Activated T-cell treated with anti-CD3 and anti-CD28 coated beads, Interleukin-2, amount 50 U/mL, for 72 hours (primary cell): ENCODE measurements around the gene GPRC5D. TPM values are rescaled to one million over a fixed set of nuclear protein-coding genes. Genes with fewer than 3 reads are reported as not detected.
A peak's percentile ranks its signal among the peaks of the same experiment; 100 is the strongest.

Experiments used
- ATAC-seq, 2 donors: fragments of 150-1000 bp; cut with Tn5 transposase; replicated peaks in 1 of 2; 2 replicates each; pipeline ENCODE4 v1.10.0; 2021; ENCODE audit warnings: moderate library complexity in 2 of 2, mild to moderate bottlenecking in 1 of 2
- DNase-seq, 2 donors: peaks; one replicate each; pipeline ENCODE4 v3.0.0; 2021 to 2022; ENCODE audit warnings: mixed read lengths in 1 of 2
- H3K27ac Mint-ChIP-seq: one replicate; pipeline ENCODE4 v1.8.0; 2022; ENCODE audit warnings: mild to moderate bottlenecking, moderate library complexity, mixed read lengths
- H3K27me3 Mint-ChIP-seq: one replicate; pipeline ENCODE4 v1.8.0; 2022; ENCODE audit warnings: low read depth, mixed read lengths
- H3K36me3 Mint-ChIP-seq, 2 donors: one replicate each; pipeline ENCODE4 v1.8.0; 2022; ENCODE audit warnings: mixed read lengths in 2 of 2, mild to moderate bottlenecking in 1 of 2; ENCODE audit not compliant: insufficient read depth in 2 of 2
- H3K4me1 Mint-ChIP-seq: one replicate; pipeline ENCODE4 v1.8.0; 2022; ENCODE audit warnings: low read depth, mixed read lengths
- H3K4me3 Mint-ChIP-seq, 2 donors: one replicate each; pipeline ENCODE4 v1.8.0; 2022; ENCODE audit warnings: mild to moderate bottlenecking in 2 of 2, mixed read lengths in 2 of 2, moderate library complexity in 2 of 2
- H3K9me3 Mint-ChIP-seq, 2 donors: one replicate each; pipeline ENCODE4 v1.8.0; 2022; ENCODE audit warnings: mixed read lengths in 2 of 2
- total RNA-seq, 2 donors: library from RNA; stranded (reverse); gene quantifications; one replicate each; pipeline ENCODE4 v1.2.3, GENCODE V29; 2022

Gene GPRC5D
- total RNA-seq, 2 donors from 2014 or later, result not detected

DNA sequence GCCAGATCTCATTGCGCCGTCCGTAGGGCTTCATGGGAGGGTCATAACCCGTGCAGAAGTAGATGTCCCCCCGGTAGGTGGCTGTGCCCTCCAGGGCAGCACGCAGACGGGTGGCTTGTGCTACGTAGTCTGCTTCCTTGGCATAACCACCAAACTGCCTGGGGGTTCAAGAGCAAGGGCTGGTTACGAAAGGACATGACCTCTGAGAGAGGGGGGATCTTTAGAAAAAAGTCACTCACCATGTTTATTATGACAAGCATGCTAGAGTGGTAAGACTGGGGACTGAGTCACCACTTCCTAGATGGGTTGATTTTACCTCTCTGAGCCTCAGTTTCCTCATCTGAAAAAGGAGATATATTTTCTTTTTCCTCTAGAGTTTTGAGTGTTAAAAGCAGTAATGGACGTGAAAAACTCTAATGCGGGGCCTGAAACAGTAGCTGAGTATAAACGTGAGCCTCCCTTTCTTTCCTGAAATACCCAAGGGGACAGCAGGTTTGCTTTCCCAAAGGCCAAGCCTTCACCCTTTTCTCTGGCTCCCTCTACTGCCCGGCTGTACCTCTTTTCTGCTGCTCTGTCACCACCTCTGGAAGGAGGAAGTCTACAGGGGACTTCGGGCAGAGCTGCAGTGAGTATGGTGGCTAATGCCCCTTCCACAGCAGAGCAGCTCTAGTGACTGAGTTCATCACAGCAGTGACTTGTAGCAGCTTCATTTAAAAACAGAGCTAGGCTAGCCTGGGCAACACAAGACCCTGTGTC lies 23.5 kb upstream of the GPRC5D start:
- DNase-seq, result peak; percentile 8 to 11
- H3K4me1 Mint-ChIP-seq, result peaks cover 4% of the 10 kb centered on the region
- peak in 1 of 2 donors; percentile 38 for ATAC-seq
- H3K27me3 Mint-ChIP-seq, result no peaks in the 10 kb centered on the region
- H3K9me3 Mint-ChIP-seq, result peaks cover 8 to 11% of the 10 kb centered on the region in 2 donors
- peaks cover 10 to 23% of the 10 kb centered on the region in 2 donors for H3K36me3 Mint-ChIP-seq
- H3K4me3 Mint-ChIP-seq, result no peak overlapping the region
- H3K27ac Mint-ChIP-seq, result no peak overlapping the region

DNA sequence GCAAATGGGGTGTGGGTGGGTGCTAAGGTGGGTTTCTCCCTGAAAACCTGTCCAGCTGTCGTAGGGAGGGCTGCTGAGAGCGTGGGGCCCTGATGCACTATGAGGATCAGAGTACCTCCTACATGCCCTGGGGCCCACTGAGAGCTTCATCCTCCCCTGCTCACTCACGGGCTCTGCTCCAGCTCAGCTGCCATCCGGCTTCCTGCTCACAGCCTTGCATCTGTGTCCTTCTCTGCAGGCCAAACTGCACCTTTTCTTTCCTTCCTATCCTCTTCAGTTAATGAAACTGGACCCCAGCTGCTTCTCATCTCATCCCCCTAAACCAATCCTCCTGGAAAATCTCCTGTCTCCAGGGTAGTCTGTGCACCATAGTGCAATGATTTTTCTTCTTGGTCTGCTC lies 22.2 kb upstream of the GPRC5D start:
- Mint-ChIP-seq H3K9me3 (peaks cover 8 to 11% of the 10 kb centered on the region in 2 donors), H3K36me3 (peaks cover 10 to 23% of the 10 kb centered on the region in 2 donors)
- no peak for ATAC-seq

DNA sequence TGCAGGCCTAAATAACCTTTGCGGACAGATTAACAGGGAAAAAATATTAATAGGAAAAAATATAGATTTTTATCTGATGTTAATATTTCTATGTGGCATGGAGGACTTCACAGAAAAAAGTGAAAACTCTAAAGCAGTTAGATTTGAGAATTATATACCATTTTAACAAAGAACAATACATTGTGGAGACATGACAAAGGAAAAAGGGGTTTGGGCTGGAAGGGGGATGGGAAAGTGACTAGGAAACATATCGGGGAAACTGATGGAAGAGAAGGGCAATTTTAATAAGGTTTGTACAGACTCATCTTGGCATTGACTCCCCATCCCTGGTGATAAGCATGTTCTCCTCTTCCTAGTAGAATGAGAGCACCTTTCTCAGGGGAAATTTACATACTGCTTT lies 21.0 kb upstream of the GPRC5D start:
- DNase-seq (no peak), ATAC-seq (no peak)
- Mint-ChIP-seq H3K27me3 (no peaks in the 10 kb centered on the region), H3K4me1 (peaks cover 4% of the 10 kb centered on the region), H3K27ac (no peak overlapping the region), H3K9me3 (peaks cover 8 to 11% of the 10 kb centered on the region in 2 donors), H3K36me3 (peaks cover 10 to 23% of the 10 kb centered on the region in 2 donors), H3K4me3 (no peak overlapping the region)

More for the DNA sequence above, 22.2 kb upstream of the GPRC5D start:
- Mint-ChIP-seq H3K4me1 (peaks cover 4% of the 10 kb centered on the region), H3K27me3 (no peaks in the 10 kb centered on the region), H3K27ac (no peak overlapping the region), H3K4me3 (no peak overlapping the region)
- DNase-seq, result no peak

DNA sequence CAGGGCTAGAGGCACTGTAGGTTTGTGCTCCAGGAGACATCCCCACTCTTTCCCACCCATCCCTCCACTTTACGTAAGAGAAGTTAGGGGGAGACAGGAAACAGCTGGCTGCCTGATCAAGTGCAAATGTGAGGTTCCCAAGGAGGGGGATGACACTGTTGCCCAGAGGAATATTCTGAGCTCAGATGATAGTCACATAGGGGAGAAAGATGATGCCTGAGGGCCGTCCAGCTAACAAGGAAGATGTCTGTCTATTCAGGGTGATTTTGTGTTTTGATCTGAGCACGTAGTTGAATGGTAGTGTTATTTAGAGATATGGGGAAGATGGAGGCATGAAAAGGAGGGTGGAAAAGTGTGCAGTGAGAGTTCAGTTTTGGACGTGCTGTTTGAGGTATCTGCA lies 13.9 kb upstream of the GPRC5D start:
- no peak overlapping the region for H3K4me3 Mint-ChIP-seq
- H3K27me3 Mint-ChIP-seq, result no peaks in the 10 kb centered on the region
- no peak for ATAC-seq
- H3K9me3 Mint-ChIP-seq, result peaks cover 0 to 2% of the 10 kb centered on the region in 2 donors
- H3K36me3 Mint-ChIP-seq, result no peaks in the 10 kb centered on the region
- DNase-seq, result no peak
- H3K27ac Mint-ChIP-seq, result no peak overlapping the region
- H3K4me1 Mint-ChIP-seq, result peaks cover 8% of the 10 kb centered on the region

DNA sequence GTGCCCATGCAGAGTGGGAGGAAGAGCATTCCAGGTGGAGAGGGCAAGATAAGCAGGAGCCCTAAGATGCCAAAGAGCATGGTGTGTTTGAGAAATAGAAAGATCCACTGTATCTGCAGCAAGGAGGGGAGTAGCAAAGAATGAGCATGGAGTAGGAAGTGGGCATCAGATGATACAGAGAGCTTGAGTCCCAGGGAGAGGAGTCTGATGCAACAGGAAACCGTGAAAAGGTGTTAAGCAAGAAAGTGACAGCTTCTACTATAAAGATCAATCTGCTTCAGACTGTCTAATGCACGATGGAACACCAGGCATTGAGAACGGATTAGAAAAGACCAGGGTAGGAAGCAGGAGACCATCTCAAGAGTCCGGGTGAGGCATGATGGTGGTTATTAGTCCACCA lies 12.3 kb upstream of the GPRC5D start:
- Mint-ChIP-seq H3K27me3 (no peaks in the 10 kb centered on the region), H3K36me3 (no peaks in the 10 kb centered on the region), H3K4me3 (no peak overlapping the region), H3K9me3 (peaks cover 0 to 2% of the 10 kb centered on the region in 2 donors), H3K27ac (peak overlapping the region; percentile 21), H3K4me1 (peaks cover 8% of the 10 kb centered on the region)
- DNase-seq (peak in 1 of 2 donors; percentile 3), ATAC-seq (peak in 1 of 2 donors; percentile 39)

DNA sequence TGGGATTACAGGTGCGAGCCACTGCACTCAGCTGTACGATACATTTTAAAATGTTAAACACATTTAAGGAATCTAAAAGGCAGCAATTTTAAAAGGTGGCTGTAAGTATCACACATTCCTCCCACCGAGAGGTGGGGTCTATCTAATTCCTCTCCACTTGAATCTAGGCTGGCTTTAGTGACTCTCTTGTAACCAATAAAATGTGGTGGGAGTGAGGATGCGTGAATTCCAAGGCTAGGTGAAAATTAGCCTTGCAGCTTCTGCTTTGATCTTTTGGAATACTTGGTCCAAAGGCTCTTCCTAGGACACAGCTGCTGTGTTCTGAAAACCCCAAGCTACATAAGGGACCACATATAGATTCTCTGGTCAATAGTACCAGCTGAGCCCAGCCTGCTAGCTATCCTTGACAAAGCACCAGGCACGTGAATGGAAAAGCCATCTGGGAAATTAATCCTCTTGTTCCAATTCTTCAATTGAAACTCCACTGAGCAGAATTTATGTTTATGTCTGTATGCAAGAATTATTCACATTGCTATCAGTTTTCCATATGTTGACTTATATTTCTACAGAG lies 8.8 kb upstream of the GPRC5D start:
- no peak overlapping the region for H3K27ac Mint-ChIP-seq
- peaks cover 8% of the 10 kb centered on the region for H3K4me1 Mint-ChIP-seq
- no peak overlapping the region for H3K4me3 Mint-ChIP-seq
- no peaks in the 10 kb centered on the region for H3K36me3 Mint-ChIP-seq
- H3K27me3 Mint-ChIP-seq, result no peaks in the 10 kb centered on the region
- no peak for DNase-seq
- no peak for ATAC-seq
- peaks cover 0 to 2% of the 10 kb centered on the region in 2 donors for H3K9me3 Mint-ChIP-seq

DNA sequence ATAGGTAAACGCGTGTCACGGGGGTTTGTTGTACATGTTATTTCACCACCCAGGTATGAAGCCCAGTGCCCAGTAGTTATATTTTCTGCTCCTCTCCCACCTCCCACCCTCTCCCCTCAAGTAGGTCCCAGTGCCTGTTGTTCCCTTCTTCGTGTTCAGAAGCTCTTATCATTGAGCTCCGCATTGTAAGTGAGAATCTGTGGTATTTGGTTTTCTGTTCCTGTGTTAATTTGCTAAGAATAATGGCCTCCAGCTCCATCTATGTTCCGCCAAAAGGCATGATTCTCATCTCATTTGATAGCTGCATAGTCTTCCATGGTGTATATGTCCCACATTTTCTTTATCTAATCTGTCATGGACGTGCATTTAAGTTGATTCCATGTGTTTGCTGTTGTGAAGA lies 6.9 kb upstream of the GPRC5D start:
- no peak overlapping the region for H3K27ac Mint-ChIP-seq
- H3K9me3 Mint-ChIP-seq, result no peaks in the 10 kb centered on the region
- no peaks in the 10 kb centered on the region for H3K27me3 Mint-ChIP-seq
- H3K4me3 Mint-ChIP-seq, result no peak overlapping the region
- DNase-seq (no peak), ATAC-seq (no peak)
- peaks cover 1% of the 10 kb centered on the region for H3K4me1 Mint-ChIP-seq
- H3K36me3 Mint-ChIP-seq, result no peaks in the 10 kb centered on the region

DNA sequence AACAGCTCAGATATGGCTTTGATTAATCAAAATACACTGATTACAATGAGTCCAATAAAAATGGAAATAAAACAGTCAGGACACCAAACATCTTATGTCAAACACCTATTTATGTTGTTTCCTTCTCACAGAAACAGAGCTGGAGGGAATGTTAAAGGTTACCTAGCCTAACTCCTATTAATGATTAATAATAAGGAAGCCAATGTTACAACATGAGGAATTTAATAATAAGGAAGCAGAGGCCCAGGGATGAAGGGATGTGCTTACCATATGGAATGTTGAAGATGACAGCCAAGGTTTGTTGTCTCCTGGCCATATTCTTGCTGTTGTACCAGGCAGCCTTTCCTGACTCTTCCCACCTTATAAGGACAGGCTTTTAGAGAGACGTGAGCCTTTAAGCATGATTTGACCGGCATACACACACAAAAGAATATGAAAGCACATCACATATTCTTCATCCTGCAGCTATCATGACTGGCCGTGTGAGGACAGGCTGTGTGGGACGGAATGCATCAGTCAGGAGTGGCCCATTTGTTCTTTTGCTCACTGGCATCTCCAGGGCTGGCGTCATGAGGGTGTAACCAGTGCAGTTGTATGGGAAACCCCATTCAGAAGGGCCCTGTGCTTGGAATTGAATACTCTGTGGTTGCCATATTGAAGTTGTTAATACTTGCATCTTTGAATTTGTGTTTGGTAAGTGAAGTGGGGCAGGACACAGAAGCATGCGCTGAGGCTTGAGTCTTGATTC lies 3.1 kb upstream of the GPRC5D start:
- ATAC-seq (no peak), DNase-seq (no peak)
- Mint-ChIP-seq H3K36me3 (no peaks in the 10 kb centered on the region), H3K4me3 (no peak overlapping the region), H3K27me3 (no peaks in the 10 kb centered on the region), H3K27ac (no peak overlapping the region), H3K9me3 (no peaks in the 10 kb centered on the region), H3K4me1 (no peaks in the 10 kb centered on the region)

DNA sequence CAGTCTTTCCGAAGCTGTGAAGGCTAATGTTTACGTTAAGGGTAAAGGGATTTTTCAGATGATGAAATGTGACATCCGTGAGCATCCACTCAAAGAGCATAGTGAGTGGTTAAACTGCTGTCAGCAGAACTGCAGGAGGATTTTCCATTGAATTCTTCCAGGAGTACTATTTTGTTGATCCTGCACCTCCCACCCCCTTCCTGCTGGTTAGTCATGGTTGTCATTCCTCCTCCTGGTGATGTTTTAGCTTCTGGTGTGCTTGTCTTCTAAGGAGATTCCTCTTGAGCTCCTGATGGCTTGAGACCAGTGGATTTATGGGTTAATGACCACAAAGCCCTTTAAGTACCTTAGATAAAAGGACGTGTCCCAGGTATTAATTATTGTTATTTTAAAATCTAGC lies 2.4 kb upstream of the GPRC5D start:
- Mint-ChIP-seq H3K4me3 (no peak overlapping the region), H3K27me3 (no peaks in the 10 kb centered on the region), H3K4me1 (no peaks in the 10 kb centered on the region), H3K36me3 (no peaks in the 10 kb centered on the region), H3K27ac (no peak overlapping the region), H3K9me3 (no peaks in the 10 kb centered on the region)
- DNase-seq, result no peak
- ATAC-seq, result no peak

DNA sequence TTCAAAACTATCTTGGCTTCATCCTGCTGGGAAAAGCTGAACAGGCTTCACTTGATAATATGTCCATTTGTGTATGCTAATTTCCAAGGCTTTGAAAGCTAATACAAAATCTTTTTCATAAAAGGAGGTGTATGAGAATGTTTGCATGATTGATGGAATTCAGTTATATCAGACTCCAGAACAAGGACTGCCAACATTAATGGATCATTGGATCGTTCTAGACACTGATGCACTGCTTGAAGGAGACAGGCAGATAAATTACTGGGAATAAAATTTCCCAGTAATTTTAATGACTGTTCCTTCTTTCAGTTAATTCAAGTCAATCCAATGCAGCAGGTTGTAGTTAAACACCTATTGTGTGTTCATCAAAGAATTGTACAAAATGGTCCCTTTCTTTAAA lies 466 bp downstream of the GPRC5D start:
- H3K4me3 Mint-ChIP-seq, result no peak overlapping the region
- no peak for DNase-seq
- H3K36me3 Mint-ChIP-seq, result no peaks in the 10 kb centered on the region
- no peak for ATAC-seq
- peaks cover 8% of the 10 kb centered on the region for H3K4me1 Mint-ChIP-seq
- no peak overlapping the region for H3K27ac Mint-ChIP-seq
- no peaks in the 10 kb centered on the region for H3K9me3 Mint-ChIP-seq
- no peaks in the 10 kb centered on the region for H3K27me3 Mint-ChIP-seq

DNA sequence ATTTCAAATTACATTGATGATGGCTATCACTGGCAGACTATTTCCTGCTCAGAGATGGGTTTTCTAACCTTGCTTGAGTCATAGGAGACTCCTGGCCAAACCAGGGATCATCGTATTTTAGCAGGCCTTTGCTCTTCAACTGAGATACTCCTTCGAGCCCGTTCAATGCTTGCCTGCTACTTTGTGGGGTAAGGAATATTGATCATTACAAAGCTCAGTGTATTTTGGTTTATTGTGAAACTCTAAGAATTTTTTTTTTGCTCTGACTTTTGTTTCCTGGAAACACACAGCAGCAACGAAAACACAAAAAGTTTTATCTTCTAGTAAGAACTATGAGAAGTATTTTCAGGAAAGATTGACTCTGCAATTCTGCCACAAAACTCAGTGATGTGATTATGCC lies 4.1 kb downstream of the GPRC5D start:
- ATAC-seq (no peak), DNase-seq (no peak)
- peaks cover 8% of the 10 kb centered on the region for H3K4me1 Mint-ChIP-seq
- H3K4me3 Mint-ChIP-seq, result no peak overlapping the region
- no peaks in the 10 kb centered on the region for H3K9me3 Mint-ChIP-seq
- H3K36me3 Mint-ChIP-seq, result no peaks in the 10 kb centered on the region
- H3K27me3 Mint-ChIP-seq, result no peaks in the 10 kb centered on the region
- H3K27ac Mint-ChIP-seq, result no peak overlapping the region

DNA sequence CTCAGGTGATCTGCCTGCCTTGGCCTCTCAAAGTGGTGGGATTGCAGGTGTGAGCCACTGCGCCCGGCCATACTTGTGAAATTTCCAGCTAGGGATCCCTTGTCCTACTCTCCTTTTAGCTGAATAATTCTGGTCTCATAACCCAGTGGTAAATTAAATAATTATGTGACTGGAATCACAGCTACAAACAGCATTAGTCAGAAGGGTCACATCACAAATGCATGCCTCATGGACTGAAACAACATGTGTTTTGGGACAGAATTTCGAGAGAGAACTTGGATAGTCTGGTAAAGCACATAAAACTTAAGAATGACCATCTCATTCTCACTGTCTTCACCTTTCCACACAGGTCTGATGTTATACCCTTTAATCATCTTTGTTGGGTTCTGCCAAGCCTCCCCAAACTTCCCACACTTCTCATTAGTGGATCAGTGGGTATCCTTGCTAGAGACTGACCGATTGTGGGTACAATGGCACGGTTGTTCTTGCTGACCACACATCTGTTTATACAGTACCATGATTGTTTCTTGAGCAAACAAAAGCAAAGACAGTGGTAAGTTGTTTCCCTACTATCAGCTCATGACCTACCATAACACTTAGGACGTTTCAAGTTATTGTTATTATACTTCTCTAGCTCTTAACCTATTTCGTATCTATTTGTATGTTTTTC lies 5.1 kb downstream of the GPRC5D start:
- ATAC-seq (no peak), DNase-seq (no peak)
- Mint-ChIP-seq H3K27ac (no peak overlapping the region), H3K4me1 (peaks cover 8% of the 10 kb centered on the region), H3K36me3 (no peaks in the 10 kb centered on the region), H3K4me3 (no peak overlapping the region), H3K9me3 (no peaks in the 10 kb centered on the region), H3K27me3 (no peaks in the 10 kb centered on the region)

DNA sequence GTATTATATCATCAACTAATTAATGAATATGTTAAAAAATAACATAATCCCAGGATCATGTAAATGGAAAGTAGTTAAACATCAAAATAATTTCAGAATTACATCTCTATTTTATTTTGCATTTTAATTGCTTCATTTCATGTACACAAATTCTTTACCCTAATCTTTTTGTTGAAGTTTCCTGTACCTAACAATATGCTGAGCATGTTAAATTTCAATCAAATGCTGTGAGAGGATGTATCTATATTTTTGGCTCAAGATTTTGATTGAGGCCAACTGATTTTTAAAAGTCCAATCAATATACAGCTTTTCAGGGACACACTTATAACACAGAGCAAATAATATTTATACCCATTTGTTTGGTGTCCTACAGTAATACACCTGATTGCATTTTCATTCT lies 6.4 kb downstream of the GPRC5D start:
- no peaks in the 10 kb centered on the region for H3K9me3 Mint-ChIP-seq

More for the DNA sequence above, 6.4 kb downstream of the GPRC5D start:
- Mint-ChIP-seq H3K4me1 (peaks cover 8% of the 10 kb centered on the region), H3K27ac (no peak overlapping the region), H3K36me3 (no peaks in the 10 kb centered on the region), H3K4me3 (no peak overlapping the region), H3K27me3 (no peaks in the 10 kb centered on the region)
- no peak for DNase-seq
- ATAC-seq, result no peak
